Measurements from ENCODE around the gene CES1.
"Not testable (repeated sequence)": the region's sequence is repeated elsewhere in the genome, so short reads cannot be mapped to it uniquely, and the experiment has no call there.

The CES1 gene

DNA sequence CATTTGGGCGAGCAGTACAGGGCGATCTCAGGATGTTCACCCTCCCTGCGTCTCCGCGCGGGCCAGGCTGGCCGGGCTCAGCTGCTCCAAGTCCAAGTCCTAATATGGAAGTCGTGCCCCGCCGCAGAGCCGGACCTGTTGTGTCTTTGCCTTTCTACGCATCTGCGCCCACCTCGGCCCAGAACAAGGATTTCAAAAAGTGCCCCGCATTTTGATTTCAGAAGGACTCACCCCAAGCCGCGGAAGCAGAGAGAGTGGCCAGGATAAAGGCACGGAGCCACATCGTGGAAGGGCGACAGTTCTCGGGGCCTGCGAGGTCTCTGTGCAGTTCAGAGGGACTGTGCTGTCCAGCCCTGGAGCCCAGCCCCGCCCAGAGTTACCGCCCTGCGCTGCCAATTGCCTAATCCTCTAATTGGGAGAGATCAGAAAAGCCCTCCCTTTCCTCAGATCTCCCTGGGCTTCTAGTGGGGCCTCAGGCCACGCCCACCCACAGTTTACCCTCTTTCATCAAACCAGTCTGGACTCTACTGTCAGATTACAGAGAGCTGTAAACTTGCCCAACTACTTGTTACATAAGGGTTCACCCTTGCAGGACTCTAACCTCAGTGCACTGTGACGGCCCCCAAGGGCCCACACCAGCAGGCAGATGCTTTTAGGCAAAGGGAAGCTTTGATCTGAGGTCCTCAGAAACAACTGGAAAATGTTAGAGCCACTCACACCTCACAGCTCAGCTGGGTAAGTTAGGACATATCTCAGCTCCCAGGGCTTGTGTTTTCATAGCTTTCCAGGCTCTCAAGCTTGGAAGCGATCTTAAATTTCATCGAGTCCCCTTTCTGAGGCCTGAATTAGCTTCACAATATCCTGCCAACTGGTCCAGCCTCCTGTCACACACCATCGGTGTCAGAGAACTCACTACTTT is at the start of gene CES1:
Gene CES1, minus strand, starts transcription at position 324 of the 919 bp plus-strand sequence. Its CDS starts 41 bp downstream, at position 283.
- no peak for DNase-seq

DNA sequence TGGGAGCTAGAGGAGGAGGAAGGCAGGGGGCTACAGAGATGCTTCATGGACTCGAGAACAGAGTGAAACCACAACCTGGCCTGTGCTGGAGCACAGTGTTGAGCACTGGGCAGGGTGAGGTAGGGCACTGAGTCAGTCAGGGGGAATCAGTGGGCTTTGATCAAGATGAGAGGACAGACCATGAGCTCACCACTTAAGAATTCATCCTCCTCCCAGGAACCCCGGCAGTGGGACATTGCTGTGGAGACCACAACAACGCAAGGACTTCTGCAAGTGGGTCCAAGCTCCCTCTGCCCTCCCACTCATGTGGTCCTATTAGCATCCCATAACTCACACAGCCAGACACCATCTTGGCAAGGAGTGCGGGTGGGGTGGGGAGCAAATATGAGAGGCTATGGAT is 44.0 kb upstream of the CES1 start:
- no peak for DNase-seq

- no peak for DNase-seq
Measured at GRCh38 chr16:55875273-55875672, 42.4 kb upstream of the CES1 start, which contains the start of gene CES5A. Gene CES5A, minus strand, starts transcription at chr16:55875373. Its CDS starts 152 bp downstream, at chr16:55875221.

- no peak for DNase-seq
Measured at GRCh38 chr16:55873122-55873521, 40.2 kb upstream of the CES1 start.

- DNase-seq: no peak
Measured at GRCh38 chr16:55872130-55872529, 39.2 kb upstream of the CES1 start.

GRCh38 chr16:55871411-55872038 is 38.6 kb upstream of the CES1 start:
- no peak for DNase-seq

DNA sequence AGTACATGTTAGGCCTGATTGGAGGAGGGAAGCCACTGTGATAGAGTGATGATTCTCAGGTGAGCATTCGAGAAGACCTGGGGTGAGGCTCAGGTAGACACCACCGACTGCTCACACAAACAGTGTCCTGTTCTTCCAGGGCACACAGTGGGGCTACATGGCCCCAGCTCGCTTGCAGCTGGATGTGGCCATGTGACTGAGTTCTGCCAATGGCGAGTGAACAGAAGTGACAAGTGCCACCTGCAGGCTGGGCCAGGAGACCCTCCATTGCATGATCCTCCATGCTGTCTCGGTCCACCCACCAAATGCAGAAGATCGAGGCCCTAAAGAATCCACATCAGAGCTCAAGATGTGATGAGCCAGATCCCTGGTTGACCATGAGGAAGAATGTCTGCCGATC is 36.1 kb upstream of the CES1 start:
- no peak for DNase-seq

DNA sequence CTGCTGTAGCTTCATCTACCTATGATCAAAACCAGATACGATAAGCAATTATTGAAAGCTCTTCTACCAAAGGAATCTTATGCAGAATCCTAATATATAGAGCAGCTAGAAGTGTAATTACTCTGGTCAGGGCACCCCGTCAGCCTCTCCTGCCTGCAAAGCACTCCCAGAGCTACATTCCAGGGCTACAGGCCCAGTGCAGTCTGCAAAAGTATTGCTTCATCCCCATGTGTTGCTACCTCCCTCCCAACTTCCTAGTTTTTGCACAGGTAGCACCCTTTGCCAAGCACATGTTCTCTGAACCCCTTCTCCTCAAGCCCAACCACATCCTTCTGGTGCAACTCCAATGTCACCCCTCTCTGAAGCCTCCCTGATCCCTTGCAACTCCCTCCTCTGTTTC is 35.2 kb upstream of the CES1 start:
- DNase-seq: no peak

DNA sequence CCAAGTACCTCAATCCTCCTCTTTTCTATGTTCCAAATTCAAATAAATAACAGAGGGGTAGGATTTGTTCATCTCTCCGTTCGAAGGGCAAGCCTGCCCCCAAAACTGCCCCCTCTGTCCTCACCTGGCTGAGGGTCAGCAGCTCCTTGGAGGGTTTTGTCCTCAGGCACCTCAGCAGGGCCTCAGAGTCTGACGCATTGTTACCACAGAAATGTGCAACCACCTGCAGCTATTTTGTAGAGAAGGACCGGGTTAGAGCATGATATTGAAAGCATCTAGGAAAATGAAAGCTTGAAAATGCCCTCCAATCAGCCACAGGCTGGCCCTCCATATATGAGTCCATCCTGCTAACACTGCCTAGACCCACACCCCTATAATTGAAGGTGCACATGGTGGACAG is 28.4 kb upstream of the CES1 start:
- DNase-seq: no peak

DNA sequence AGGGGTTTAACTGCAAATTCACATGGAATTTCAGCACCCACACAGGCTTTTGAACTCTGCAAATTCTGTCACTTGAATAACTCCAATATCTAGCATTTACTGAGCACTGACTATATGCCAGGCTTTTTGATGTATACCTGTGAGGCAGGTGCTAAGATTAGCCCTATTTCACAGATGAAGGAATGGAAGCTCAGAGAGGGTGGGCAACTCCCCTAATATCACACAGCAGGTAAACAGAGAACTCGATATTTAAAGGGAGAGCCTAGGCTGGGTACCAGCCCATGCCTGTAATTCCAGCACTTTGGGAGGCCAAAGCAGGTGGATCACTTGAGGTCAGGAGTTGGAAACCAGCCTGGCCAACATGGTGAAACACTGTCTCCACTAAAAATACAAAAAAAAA is 24.8 kb upstream of the CES1 start:
- not testable (repeated sequence) for DNase-seq

DNA sequence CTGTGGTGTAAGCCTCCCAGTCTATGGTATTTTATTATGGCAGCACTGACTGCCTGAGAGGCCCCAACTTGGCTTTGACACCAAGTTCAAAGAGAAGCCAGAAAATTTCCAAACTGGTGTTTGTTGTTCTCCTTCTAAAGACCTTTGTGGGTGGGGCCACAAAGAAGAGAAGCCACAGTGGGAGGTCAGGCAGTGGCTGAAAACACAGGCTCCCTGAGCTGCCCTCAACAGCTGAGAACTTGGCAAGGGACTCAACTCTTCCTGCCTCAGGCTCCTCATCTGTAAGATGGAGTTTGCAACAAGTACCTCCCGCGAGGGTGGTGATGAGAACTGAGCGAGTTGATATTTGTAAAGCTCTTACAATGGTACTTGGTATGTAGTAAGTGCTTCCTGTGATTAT is 24.1 kb upstream of the CES1 start:
- DNase-seq: no peak

DNA sequence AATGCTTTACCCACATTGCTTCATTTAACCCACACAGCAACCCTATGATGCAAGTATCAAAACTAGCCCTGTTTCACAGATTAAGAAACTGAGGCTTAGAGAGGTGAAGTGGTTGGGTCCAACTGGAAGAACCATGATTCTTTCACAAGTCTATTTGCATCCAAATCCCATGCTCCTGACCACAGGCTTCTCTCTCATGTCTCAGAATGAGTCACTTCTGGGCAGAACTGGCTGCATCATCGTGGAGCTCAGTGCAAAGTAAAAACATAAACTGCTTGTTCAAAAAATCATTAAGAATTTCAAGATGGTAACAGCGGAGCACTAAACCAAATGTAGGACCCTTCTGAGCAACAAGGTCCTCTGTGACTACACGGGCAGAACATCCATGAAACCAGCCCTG is 20.2 kb upstream of the CES1 start:
- no peak for DNase-seq

DNA sequence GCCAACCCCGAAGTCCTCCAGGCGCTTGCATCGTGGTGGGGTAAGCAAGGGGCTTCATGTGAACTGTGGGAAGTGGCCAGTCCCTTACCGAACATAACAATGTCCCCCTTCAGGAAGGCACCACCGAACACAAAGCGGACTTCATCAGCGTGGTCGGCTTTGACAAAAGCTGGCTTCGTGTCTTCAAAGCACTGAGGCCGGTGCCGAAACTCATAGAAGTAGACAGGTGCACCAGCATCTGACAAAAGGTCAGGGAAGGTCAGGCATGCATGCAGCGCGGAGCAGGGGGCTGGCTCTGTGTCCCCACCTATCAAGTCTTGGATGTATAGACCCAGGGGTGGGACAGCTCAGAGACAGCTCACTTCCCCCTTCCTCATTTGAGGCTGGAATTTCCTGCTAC is 16.6 kb upstream of the CES1 start:
- no peak for DNase-seq

GRCh38 chr16:55846598-55847346 is 13.9 kb upstream of the CES1 start:
- DNase-seq: no peak

- DNase-seq: no peak
Measured at GRCh38 chr16:55843105-55843395, 10.2 kb upstream of the CES1 start.

DNA sequence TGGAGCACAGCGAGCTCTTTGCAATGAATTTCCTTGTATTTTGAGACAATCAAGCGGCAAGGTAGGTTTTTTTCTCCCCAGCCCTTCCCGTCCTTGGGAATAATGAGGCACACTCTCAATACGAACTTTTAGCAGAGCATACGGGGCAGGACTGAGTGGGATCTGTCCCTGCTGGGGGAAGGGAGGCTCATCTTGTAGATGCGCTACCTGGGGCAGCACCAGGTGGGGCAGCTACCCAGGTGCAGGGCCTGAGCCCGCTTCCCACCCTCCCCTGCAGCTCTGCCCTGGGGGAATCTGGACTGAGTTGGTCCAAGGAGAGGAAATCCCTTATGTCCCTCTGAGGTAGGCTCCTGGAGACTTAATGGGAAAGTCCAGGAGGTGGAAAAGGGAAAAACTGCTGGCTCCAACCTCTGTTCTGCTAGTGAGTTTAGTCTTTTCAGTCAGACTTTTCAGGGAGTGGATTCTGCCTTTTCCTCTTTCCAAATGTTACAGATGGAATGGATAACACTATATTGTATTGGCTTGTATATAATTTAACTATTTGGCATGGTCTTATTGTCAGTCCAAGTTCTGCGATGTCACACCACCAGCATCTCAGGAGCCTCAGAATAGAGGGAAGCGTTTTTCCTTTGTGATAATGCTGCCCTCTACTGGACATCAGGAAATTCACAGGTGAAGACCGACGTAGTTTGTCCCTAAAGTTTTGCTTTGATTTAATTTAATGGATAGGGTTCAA is 9.6 kb upstream of the CES1 start:
- no peak for DNase-seq

DNA sequence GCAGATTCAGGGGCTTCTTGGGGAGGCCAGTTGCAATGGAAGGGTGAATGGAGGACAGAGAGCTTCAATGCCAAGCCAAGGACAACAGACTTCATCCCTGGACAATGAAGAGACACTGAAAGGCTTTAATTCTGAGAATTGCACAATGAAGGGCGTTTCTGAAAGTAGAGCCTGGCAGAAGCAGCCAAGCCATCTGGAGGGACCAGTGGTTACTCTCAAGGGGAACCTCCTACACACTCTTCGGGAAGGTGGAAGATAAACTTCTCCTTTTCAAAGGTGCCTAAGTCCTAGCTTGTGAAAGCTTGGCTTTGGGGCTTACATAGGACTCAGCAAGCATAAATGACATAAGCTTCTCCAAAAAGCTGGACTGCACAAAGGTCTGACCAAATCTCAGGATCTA is 6.2 kb upstream of the CES1 start:
- no peak for DNase-seq

- no peak for DNase-seq
Measured at GRCh38 chr16:55836158-55836611, 3.3 kb upstream of the CES1 start.

GRCh38 chr16:55835581-55835980 is 2.7 kb upstream of the CES1 start:
- no peak for DNase-seq

GRCh38 chr16:55835173-55835572 is 2.3 kb upstream of the CES1 start:
- DNase-seq: not testable (repeated sequence)

DNA sequence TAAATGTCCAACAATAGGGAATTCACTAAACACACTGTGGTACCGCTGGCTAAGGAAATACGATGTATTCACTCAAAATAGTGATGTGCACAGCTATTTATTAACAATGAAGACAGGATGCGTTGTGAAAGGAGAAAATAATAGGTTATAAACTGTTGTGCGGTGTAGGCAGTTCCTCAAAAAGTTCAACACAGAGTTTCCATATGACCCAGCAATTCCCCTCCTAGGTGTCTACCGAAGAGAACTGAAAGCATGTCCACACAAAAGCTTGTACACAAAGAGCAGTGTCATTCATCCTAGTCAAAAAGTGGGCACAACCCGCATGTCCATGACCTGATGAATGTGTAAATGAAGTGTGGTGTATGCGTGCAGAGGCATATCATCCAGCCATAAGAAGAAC is 1.2 kb upstream of the CES1 start:
- no peak for DNase-seq

DNA sequence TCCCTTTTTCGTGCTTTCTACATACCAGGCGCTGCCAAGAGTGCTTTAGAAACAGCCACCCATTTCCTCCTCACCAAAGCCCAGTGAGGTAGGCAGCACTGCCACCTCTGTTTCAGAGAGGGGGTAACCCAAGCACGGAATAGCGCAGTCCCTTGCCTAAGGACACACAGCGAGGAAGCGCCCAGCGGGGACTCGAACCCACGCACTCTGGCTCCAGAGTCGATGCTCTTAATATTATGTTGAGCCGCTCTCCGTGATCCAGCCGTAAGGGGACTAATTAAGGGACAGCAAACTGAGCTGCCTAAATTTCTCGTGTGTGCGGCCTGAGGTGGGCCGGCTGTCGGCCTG is 497 bp downstream of the CES1 start:
- DNase-seq: no peak

GRCh38 chr16:55830658-55831294 is 2.1 kb downstream of the CES1 start:
- no peak for DNase-seq
